ENCODE results near the gene ATF7IP.

ATF7IP gene

GRCh38 chr12:14426792-14427191 is 61.3 kb downstream of the ATF7IP start:
- no peak overlapping the region for H3K4me3 ChIP-seq (replicated peaks; ENCODE audit: low read depth, low read length)
- H3K36me3 ChIP-seq (ENCODE audit: control insufficient read depth, insufficient read depth, low read length), result peaks cover 6% of the 10 kb centered on the region
- no peak for DNase-seq (ENCODE audit: extremely low read depth, insufficient read length)

DNA sequence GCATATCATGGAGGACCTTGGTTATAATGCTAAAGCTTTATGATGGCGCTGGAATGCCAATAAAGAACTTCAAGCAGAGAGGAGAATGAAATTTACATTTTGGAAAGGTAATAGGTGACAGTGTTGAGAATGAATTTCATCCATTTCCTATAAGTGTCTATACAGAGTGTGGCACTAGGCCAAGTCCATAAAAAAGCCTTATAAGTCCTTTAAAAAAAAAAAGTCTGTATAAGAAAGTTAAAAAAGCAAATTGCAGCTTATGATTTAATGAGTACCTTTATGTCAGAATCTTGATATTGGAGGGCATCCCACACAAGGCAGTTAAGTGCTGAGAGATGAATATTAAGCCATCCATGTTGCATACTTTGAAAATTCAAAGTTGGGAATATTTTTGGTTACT is 62.4 kb downstream of the ATF7IP start:
- DNase-seq (ENCODE audit: extremely low read depth, insufficient read length), result no peak
- no peaks in the 10 kb centered on the region for H3K27me3 ChIP-seq (replicated peaks; ENCODE audit: control insufficient read depth, insufficient read depth, low read length)
- no peak for TF ChIP-seq CTCF (IDR thresholded peaks at IDR 0.05; ENCODE audit: insufficient read depth, low read length, poor library complexity, severe bottlenecking)
- H3K36me3 ChIP-seq (ENCODE audit: control insufficient read depth, insufficient read depth, low read length), result peaks cover 6% of the 10 kb centered on the region
- no peak overlapping the region for H3K4me3 ChIP-seq (replicated peaks; ENCODE audit: low read depth, low read length)

More at GRCh38 chr12:14426792-14427191, 61.3 kb downstream of the ATF7IP start:
- TF ChIP-seq CTCF (IDR thresholded peaks at IDR 0.05; ENCODE audit: insufficient read depth, low read length, poor library complexity, severe bottlenecking), result no peak
- no peaks in the 10 kb centered on the region for H3K27me3 ChIP-seq (replicated peaks; ENCODE audit: control insufficient read depth, insufficient read depth, low read length)

GRCh38 chr12:14430394-14430986 is 65.0 kb downstream of the ATF7IP start:
- no peak for DNase-seq (ENCODE audit: extremely low read depth, insufficient read length)
- H3K36me3 ChIP-seq (ENCODE audit: control insufficient read depth, insufficient read depth, low read length), result peaks cover 3% of the 10 kb centered on the region
- H3K4me3 ChIP-seq (replicated peaks; ENCODE audit: low read depth, low read length), result no peak overlapping the region
- no peak for TF ChIP-seq CTCF (IDR thresholded peaks at IDR 0.05; ENCODE audit: insufficient read depth, low read length, poor library complexity, severe bottlenecking)
- no peaks in the 10 kb centered on the region for H3K27me3 ChIP-seq (replicated peaks; ENCODE audit: control insufficient read depth, insufficient read depth, low read length)

- TF ChIP-seq CTCF (IDR thresholded peaks at IDR 0.05; ENCODE audit: insufficient read depth, low read length, poor library complexity, severe bottlenecking), result no peak
- Histone ChIP-seq H3K27me3 (replicated peaks; ENCODE audit: control insufficient read depth, insufficient read depth, low read length) (no peaks in the 10 kb centered on the region), H3K36me3 (ENCODE audit: control insufficient read depth, insufficient read depth, low read length) (peaks cover 3% of the 10 kb centered on the region), H3K4me3 (replicated peaks; ENCODE audit: low read depth, low read length) (no peak overlapping the region)
- no peak for DNase-seq (ENCODE audit: extremely low read depth, insufficient read length)
These were observed 66.5 kb downstream of the ATF7IP start for GRCh38 chr12:14431975-14432374.

DNA sequence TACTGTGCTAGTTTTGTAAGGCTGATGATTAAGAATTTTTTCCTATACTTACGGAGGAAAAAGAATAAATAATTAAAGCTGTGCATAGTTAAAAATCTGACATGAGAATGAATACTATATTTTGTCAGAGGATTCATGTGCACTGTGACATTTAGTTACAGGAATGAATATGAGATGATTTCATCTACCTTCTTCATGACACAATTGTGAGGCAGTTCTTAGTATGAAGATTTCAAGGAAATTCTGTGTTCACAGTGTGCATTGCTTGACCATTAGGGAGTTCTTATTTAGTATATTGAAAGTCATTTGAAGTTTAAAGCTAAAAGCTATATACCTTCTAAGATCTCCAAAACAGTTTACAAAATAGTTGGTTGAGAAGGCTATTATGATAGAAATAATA is 70.1 kb downstream of the ATF7IP start:
- H3K4me3 ChIP-seq (replicated peaks; ENCODE audit: low read depth, low read length), result no peak overlapping the region
- DNase-seq (ENCODE audit: extremely low read depth, insufficient read length), result no peak
- no peak for TF ChIP-seq CTCF (IDR thresholded peaks at IDR 0.05; ENCODE audit: insufficient read depth, low read length, poor library complexity, severe bottlenecking)
- H3K27me3 ChIP-seq (replicated peaks; ENCODE audit: control insufficient read depth, insufficient read depth, low read length), result no peaks in the 10 kb centered on the region
- H3K36me3 ChIP-seq (ENCODE audit: control insufficient read depth, insufficient read depth, low read length), result peaks cover 8% of the 10 kb centered on the region
